NCI-H1436 (cell line): ENCODE measurements around the gene CLN6.
"Not testable (repeated sequence)": the region's sequence is repeated elsewhere in the genome, so short reads cannot be mapped to it uniquely, and the experiment has no call there.

ENCODE experiments used
- DNase-seq: peaks from one replicate; lab custom pipeline; 2025; lab: John Stamatoyannopoulos, UW

Gene CLN6

GRCh38 chr15:68223171-68223570, 6.4 kb downstream of the CLN6 start:
- DNase-seq: no peak

GRCh38 chr15:68222432-68222743, 7.1 kb downstream of the CLN6 start:
- DNase-seq: not testable (repeated sequence)

GRCh38 chr15:68221530-68222431, 7.7 kb downstream of the CLN6 start:
- not testable (repeated sequence) for DNase-seq

GRCh38 chr15:68220967-68221366, 8.6 kb downstream of the CLN6 start:
- no peak for DNase-seq

GRCh38 chr15:68220489-68220888, 9.0 kb downstream of the CLN6 start:
- no peak for DNase-seq

GRCh38 chr15:68218847-68219798, 10.4 kb downstream of the CLN6 start:
- no peak for DNase-seq

- no peak for DNase-seq
Observed at GRCh38 chr15:68218331-68218730, 11.2 kb downstream of the CLN6 start.

GRCh38 chr15:68217341-68217740, 12.2 kb downstream of the CLN6 start:
- DNase-seq: no peak

- no peak for DNase-seq
Observed at GRCh38 chr15:68214838-68215254, 14.7 kb downstream of the CLN6 start.

- DNase-seq: no peak
Observed at GRCh38 chr15:68213991-68214837, 15.3 kb downstream of the CLN6 start.

GRCh38 chr15:68213491-68213845, 16.1 kb downstream of the CLN6 start:
- DNase-seq: not testable (repeated sequence)

- DNase-seq: no peak
Observed at GRCh38 chr15:68211656-68212320, 17.7 kb downstream of the CLN6 start.

GRCh38 chr15:68210821-68211655, 18.5 kb downstream of the CLN6 start:
- no peak for DNase-seq

- no peak for DNase-seq
Observed at GRCh38 chr15:68210409-68210756, 19.1 kb downstream of the CLN6 start.

GRCh38 chr15:68209735-68210408, 19.7 kb downstream of the CLN6 start:
- no peak for DNase-seq

- no peak for DNase-seq
Observed at GRCh38 chr15:68209272-68209671, 20.3 kb downstream of the CLN6 start.

- DNase-seq: no peak
Observed at GRCh38 chr15:68208636-68209240, 20.8 kb downstream of the CLN6 start.

GRCh38 chr15:68208136-68208535, 21.4 kb downstream of the CLN6 start:
- DNase-seq: no peak

- DNase-seq: no peak
Observed at GRCh38 chr15:68207176-68207935, 22.2 kb downstream of the CLN6 start.
